NCI-H226 (cell line): ENCODE data around the gene WWOX.

Experiments used
- DNase-seq: peaks from one replicate; pipeline ENCODE4 v3.0.0-alpha.2; 2015

Gene WWOX

DNA sequence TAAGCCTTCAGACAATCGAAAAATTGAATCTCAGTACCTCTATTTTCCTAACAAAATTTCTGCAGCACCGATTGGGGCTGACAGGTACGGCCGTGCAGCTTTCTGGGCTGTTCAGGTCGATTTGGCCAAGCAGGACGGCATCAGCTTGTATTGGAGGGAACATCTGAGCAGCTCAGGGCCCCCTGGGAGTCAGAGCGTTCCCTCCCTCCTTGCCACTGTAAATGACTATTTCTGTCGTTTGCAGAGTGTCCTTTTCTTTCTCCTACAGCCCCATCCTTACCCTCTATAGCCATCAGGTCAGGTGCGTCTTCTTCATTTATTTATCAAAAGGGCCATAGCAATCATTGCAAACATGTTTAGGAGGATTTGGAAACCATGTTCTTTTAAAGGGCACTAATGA, 731.1 kb downstream of the WWOX start:
- DNase-seq, result no peak

GRCh38 chr16:78832100-78832499, 732.6 kb downstream of the WWOX start:
- no peak for DNase-seq

GRCh38 chr16:78836802-78837491, 737.5 kb downstream of the WWOX start:
- DNase-seq, result no peak

GRCh38 chr16:78837706-78838105, 738.3 kb downstream of the WWOX start:
- DNase-seq, result no peak

GRCh38 chr16:78838276-78838675, 738.8 kb downstream of the WWOX start:
- no peak for DNase-seq

DNA sequence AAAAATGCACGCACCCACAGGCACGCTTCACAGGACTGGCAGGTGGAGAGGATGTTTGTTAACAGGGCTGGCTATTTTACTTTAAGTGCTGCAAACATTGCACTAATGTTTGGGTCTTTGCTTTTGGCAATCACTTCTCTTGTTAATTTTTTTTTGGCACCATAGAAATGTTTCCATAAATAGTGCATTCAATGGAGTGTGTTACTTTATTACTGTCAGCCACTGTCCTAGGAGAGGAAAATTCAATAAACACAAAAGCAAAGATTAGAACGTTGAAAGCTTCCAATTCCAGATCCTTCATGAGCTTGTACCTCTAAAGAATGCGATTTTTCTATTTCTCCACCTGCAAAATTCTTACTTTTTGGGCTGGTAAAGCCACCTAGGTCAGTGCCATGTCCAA, 743.5 kb downstream of the WWOX start:
- DNase-seq, result no peak

GRCh38 chr16:78843978-78844377, 744.5 kb downstream of the WWOX start:
- no peak for DNase-seq

DNA sequence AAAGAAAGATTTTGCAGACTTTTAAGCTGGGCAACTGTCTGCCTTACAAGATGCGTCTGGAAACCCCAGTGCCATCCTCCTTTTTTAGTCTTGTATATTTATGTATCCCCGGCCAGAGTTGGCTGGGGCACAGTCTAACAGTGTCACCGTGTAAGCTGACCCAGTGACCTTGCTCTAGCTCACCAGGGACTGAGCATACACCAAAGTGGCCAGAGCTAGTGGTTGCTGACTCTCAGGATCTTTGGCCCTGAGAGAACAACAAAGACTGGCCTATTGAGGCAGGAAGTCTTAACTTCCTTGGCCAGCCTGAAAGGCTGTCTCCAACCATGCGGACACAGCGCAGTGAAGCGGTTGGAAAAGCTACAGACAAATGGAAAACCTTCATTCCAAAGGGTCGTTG, 745.2 kb downstream of the WWOX start:
- DNase-seq, result no peak

DNA sequence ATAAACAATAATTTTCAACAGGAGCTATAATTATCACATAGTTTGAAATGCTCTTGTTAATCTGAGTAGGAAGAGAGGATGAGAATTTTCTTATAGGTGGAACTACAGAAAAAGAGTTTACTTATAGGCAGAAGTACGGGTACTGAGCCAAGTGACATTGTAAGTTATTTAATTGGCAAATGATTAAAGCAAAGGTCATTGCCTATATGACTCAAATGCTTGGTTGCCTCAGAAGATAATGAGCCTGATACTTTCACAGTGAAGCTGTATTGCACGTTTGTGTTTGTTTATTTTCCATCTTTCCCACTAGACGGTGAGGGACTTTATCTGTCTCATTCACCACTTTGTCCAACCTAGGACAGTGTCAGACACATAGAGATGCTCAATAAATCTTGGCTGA, 751.8 kb downstream of the WWOX start:
- DNase-seq, result no peak

DNA sequence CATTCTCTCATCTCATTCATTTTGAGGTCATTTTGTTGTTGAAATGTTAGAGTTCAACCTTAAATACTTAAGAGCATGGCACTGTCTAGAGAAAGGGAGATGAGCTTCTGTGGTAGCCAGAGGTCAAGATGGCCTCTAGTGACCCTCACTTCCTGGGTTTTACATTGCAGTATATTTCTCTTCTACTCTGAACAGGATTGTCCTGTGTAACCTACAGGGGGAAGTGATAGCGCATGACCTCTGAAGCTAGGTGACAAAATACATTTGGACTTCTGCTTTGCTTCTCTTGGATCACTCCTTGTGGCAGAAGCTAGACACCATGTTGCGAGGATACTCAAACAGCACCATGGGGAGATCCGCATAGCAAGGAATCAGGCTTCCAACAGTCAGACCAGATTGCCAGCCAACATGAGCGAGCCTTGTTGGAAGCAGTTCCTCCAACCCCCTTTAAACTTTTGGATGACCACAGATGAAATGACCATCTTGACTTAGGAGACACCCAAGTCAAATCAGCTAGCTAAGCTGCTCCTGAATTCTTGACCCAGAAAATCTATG, 752.7 kb downstream of the WWOX start:
- DNase-seq, result no peak

DNA sequence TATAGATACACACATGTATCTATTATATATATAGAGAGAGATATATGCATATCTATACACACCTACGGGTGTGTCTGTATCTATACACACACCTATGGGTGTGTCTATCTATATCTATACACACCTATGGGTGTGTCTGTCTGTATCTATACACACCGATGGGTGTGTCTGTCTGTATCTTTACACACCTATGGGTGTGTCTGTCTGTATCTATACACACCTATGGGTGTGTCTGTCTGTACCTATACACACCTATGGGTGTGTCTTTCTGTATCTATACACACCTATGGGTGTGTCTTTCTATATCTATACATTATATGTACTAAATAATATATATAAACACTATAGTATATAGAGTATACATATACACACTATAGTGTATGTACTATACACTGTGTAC, 762.6 kb downstream of the WWOX start:
- no peak for DNase-seq

- no peak for DNase-seq
These were observed 767.1 kb downstream of the WWOX start for GRCh38 chr16:78866521-78866920.

DNA sequence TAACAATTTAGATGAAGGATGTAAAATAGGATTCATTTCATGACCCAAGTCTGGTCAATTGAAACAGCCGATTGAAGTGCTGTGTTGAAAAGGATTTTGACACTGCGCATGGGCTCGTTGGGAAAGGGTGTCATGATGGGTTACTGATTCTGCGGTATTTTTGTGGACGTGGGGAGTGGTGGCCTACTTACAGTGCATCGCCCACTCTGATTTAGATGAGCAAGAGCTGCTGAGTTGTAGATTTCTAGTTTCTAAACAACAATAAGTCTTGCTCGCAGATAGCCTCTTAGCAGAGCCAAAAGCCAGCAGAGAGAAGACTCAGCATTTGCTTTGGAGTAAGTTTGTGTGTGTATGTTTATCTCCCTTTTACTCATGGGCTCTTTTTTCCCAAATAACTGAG, 770.0 kb downstream of the WWOX start:
- no peak for DNase-seq

DNA sequence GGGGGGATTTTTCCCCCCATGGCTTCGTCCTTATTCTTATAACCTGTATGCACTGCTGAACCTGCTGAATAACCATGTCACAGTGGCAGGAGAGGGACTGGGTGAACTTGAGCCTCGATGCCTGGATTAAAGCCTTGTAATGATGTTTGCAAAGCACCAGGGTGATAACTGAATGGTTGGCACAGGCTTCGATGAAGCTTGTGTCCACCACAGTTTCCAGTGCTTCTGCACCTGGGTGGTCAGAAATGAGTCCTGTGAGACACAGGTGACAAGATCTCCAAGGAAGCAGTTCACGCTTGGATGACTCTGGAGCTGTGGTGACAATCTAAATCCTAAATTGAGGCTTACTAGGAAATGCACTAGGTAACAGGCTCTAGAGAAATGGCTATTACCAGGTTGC, 771.8 kb downstream of the WWOX start:
- DNase-seq, result no peak

GRCh38 chr16:78876671-78877070, 777.2 kb downstream of the WWOX start:
- no peak for DNase-seq

DNA sequence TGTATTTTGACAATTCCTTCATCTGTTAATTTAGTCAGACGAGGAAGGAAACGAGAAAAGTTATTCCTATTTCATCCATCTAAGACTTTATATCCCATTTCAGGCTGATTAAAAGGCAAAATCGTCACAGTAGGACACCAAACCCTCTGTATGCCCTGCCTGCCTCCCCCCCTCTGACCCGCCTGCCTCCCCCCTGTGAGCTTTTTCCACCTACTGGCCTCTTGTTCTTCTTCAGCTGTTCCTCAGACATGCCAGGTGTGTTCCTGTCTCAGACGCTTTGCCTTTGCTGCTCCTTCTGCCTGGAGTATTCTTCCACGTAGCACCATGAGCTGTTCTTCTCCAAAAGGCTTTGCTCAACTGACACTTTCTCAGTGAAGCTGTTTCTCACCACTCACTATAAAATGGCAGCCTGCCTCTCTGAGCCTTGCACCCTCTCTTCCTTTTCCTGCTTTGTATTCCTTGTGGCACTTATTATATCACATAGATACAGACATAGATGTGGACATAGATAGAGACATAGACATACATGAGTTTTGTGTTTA, 777.7 kb downstream of the WWOX start:
- DNase-seq, result no peak

DNA sequence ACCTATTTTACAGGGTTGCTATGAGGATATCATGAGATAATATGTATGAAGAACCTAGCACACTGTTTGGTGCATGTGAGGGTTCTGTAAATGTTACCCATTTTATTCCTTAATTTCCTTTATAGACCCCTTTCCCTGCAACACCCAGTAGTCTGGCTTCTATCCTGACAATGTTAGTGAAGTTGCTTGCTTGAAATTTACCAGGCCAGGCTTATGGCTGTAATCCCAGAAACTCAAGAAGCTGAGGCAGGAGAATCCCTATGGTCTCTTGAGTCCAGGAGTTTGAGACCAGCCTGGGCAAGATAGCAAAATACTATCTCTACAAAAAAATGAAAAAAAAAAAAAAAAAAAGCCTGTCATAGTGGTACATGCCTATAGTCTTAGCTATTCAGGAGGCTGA, 779.1 kb downstream of the WWOX start:
- no peak for DNase-seq

GRCh38 chr16:78879011-78879410, 779.6 kb downstream of the WWOX start:
- DNase-seq, result no peak

DNA sequence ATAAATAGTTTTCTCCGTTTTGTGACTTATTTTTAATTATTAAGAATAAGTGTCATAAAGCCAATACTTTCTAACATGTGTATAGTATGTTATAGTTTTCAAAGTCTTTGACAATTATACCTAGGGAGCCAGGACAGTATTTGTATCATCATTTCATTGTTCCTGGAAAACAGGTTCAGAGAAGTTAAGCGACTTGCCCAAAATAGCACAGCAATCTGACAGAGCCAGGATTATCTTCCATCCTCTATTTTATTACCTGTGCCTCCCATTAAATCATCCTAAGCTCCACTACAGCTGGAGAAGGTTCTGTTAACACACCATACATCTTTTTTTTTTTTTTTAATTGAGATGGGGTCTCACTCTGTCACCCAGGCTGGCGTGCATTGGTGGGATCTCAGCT, 782.7 kb downstream of the WWOX start:
- no peak for DNase-seq

- DNase-seq, result no peak
These were observed 783.3 kb downstream of the WWOX start for GRCh38 chr16:78882751-78883150.

- no peak for DNase-seq
These were observed 784.8 kb downstream of the WWOX start for GRCh38 chr16:78884204-78884603.

DNA sequence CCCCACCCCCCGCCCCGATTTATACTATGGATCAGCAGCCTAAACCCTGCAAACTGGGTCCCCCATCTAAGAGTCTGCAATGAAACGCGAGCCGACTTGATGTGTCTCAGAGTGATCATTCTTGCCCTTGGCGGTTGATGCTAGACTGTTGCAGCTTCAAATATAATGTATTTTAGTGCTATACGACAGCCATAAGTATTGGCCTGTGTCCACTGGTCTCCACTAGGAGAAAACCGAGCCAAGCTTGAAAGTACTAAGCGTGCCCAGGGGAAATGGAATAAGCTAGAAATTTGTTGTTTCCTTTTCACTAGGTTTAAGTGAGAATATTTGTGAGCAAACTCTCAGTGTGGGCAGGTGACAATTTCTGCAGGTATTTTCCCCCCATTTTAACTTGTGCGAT, 789.9 kb downstream of the WWOX start:
- DNase-seq, result no peak

GRCh38 chr16:78890373-78890895, 791.0 kb downstream of the WWOX start:
- no peak for DNase-seq

GRCh38 chr16:78892951-78893733, 793.7 kb downstream of the WWOX start:
- DNase-seq, result no peak
